GM12892 (cell line): Measurements from ENCODE around the gene LCN10.

Experiments
- DNase-seq: peaks from one replicate; pipeline ENCODE4 v3.0.0; 2011; ENCODE audit not compliant: insufficient read length
- FAIRE-seq: peaks from 2 replicates; lab custom pipeline; 2011; peaks lifted over from hg19 to GRCh38; lab: Jason Lieb, UNC
- POLR2A ChIP-seq: IDR thresholded peaks from 2 replicates; pipeline ENCODE4 v1.6.1; 2011; ENCODE audit warnings: low read depth, low read length, control low read depth
- POLR2AphosphoS5 ChIP-seq: IDR thresholded peaks from 2 replicates; pipeline ENCODE4 v1.6.1; 2011; ENCODE audit warnings: low read depth, low read length, control low read depth
- TAF1 ChIP-seq: IDR thresholded peaks from 2 replicates; pipeline ENCODE4 v1.6.1; 2011; ENCODE audit warnings: low read depth, mild to moderate bottlenecking, control low read depth, low read length, borderline replicate concordance

Gene LCN10

DNA sequence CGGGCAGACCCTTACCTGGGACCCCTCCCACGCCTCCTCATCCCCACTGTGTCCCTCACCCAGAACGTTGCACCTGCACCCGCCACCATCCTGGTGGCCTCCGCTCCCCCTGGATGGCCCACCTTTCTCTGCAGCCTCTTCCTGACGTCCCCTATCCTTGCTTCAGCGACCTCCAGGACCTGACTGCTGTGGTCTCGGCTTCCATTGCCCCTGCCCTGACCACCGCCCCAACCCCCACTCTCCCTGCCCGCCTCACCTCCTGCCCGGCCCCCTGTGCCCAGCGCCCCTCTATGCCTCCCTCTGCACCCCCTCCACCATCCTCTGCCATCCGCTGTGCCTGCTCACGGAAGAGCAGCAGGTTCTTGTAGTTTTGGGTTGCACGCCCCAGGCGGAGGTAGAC is 2.2 kb downstream of the LCN10 start:
- no peak for DNase-seq
- TF ChIP-seq TAF1: no peak
- no peak for TF ChIP-seq POLR2A
- TF ChIP-seq POLR2AphosphoS5: no peak
- no peak for FAIRE-seq

GRCh38 chr9:136740069-136740468 is 2.7 kb downstream of the LCN10 start:
- no peak for FAIRE-seq
- DNase-seq: no peak
- no peak for TF ChIP-seq POLR2AphosphoS5
- TF ChIP-seq TAF1: no peak
- no peak for TF ChIP-seq POLR2A

DNA sequence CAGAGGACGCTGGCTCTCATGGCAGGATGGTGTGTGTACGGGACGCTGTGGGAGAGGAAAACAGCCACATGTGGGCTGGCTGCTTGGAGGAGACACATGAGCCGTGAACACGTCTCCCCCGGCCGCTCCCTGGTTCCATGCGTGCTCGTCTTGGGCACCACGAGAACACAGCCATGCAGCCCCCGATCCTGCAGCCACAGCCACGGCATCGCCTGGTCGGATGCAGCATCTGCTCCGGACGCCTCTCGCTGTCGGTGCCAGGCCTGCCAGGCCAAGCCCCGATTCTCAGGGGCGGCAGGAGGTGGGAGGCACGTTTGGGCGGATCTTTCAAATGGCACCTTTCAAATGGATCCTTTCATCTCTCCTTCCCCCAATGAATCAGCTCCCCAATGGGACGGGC is 3.2 kb downstream of the LCN10 start:
- TF ChIP-seq POLR2A (no peak), POLR2AphosphoS5 (no peak), TAF1 (no peak)
- no peak for FAIRE-seq
- DNase-seq: no peak

DNA sequence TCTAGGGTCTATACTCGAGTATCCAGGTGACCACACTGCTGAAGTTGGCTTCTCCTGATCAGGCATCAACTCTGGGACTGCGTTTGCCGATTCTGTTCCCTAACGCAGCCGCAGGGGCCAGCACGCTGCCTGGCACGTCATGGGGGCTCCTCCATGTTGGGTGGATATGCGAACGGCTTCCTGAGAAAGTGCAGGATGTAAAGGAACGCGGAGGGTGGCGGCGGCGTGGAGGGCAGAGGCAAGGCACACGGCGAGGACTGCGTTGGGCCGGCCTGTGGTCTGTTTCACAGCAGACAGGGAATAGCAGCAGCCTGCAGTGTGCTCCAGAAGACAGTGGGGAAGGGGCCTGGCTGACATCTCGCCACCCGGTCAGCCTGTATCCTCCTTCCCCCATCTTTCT is 3.8 kb downstream of the LCN10 start:
- no peak for DNase-seq
- TF ChIP-seq POLR2AphosphoS5: no peak
- no peak for TF ChIP-seq POLR2A
- TF ChIP-seq TAF1: no peak
- FAIRE-seq: no peak

GRCh38 chr9:136735812-136736480 is 6.8 kb downstream of the LCN10 start:
- DNase-seq: no peak
- TF ChIP-seq POLR2A (no peak), POLR2AphosphoS5 (no peak), TAF1 (no peak)
- FAIRE-seq: no peak

GRCh38 chr9:136734837-136735496 is 7.8 kb downstream of the LCN10 start:
- DNase-seq (no peak), FAIRE-seq (no peak)
- TF ChIP-seq POLR2AphosphoS5: no peak
- no peak for TF ChIP-seq POLR2A
- no peak for TF ChIP-seq TAF1

- DNase-seq: no peak
- no peak for TF ChIP-seq POLR2AphosphoS5
- no peak for TF ChIP-seq TAF1
- no peak for TF ChIP-seq POLR2A
- FAIRE-seq: no peak
Measured at GRCh38 chr9:136733611-136734010, 9.1 kb downstream of the LCN10 start.

DNA sequence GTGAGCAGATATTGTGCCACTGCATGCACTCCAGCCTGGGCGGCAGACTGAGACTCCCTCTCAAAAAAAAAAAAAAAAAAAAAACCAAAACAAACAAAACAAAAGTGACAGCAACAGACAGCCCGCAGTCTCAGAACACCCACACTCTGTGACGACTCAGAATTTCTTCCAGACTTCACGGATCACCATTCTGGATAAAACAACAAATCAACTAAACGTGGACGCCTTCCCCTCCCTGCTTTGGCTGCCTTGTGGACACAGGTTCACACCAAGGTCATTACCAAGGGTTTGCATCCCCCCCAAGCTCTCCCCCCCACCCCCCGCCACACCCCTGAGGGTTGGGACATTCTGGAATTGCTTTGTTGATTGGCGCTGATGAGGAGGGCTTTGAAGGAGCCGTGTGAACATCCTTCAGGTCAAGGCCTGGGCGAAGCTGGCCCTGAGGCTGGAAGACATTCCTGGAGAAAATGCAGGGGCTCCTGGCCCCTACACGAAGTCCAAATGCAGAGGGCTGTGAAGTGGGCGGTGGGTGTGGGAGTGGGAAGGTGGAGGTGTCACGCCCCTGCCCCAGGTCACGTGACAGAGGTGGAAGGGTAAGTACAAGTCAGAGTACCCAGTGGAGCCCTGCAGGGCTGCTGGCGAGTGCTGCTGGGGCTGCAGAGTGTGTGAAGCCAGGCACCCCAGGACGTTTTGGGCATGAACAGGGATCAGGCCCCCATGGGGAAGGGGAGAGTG is 10.1 kb downstream of the LCN10 start:
- TF ChIP-seq TAF1 (no peak), POLR2AphosphoS5 (no peak)
- no peak for DNase-seq
- FAIRE-seq: no peak

DNA sequence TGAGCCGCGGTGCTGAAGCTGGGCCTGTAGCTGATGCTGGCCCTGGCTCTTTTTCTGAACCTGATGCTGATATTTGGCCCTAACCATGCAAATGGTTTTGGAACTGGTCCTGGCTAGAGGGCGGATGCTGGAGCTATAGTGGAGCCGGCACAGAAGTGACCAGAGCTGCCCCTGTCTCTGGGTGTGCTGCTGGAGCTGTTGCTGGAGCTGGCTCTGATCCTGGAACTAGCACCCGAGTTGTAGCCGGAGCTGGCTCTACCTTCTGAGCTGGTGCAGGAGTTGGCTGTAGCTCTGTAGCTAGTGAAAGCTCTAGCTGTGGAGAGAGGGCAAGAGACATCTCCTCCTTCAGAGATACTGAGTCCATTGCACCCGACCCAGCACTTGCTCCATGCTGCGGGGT is 12.8 kb downstream of the LCN10 start:
- TF ChIP-seq POLR2AphosphoS5 (no peak), TAF1 (no peak), POLR2A (no peak)
- FAIRE-seq (no peak), DNase-seq (no peak)

- TF ChIP-seq POLR2A (no peak), POLR2AphosphoS5 (no peak), TAF1 (no peak)
- FAIRE-seq (no peak), DNase-seq (no peak)
Measured at GRCh38 chr9:136729144-136729543, 13.6 kb downstream of the LCN10 start.

DNA sequence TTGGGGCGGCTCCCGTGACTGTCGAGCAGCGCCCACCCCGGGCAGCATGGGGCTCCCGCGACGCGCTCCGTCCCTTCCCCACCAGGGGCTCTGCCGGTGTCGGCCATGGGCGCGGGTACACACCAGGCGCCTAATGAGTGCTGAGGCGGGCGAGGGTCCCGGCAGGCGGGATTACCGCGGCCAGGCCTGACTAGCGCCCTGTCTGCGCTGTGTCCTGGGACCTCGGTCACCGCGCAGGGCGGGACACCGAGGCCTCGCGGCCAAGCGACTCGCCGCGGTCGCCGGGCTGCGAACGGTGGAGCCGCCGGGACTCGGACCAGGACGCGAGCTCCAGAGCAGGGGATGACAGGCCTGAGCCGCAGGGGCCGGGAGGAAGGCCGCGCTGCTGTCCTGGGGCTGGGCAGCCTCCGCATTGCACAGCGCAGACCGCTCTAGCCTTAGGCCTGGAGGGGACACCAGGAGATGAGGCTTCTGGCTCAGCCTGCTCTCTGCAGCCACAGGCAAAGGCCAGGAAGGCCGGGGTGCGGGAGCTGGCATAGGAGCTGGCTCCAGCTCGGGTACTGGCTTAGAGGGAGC is 14.1 kb downstream of the LCN10 start:
- no peak for DNase-seq
- FAIRE-seq: no peak
- TF ChIP-seq POLR2A: no peak
- TF ChIP-seq POLR2AphosphoS5: no peak
- no peak for TF ChIP-seq TAF1

GRCh38 chr9:136728080-136728547 is 14.6 kb downstream of the LCN10 start:
- peak; percentile 95 for FAIRE-seq
- peak; percentile 98 for TF ChIP-seq TAF1
- peak; percentile 100 for TF ChIP-seq POLR2A
- TF ChIP-seq POLR2AphosphoS5: peak; percentile 99
- peak; percentile 97 for DNase-seq
